IgD-negative memory B cell (primary cell): ENCODE measurements around the gene ARL8B. TPM values are rescaled to one million over a fixed set of nuclear protein-coding genes. Genes with fewer than 3 reads are reported as not detected.
A peak's percentile ranks its signal among the peaks of the same experiment; 100 is the strongest.

Experiments used
- H3K27ac Mint-ChIP-seq, 3 donors: one replicate each; pipeline ENCODE4 v1.8.0; 2020 to 2022; ENCODE audit warnings: mild to moderate bottlenecking in 3 of 3, mixed read lengths in 3 of 3, moderate library complexity in 1 of 3
- H3K27me3 Mint-ChIP-seq: one replicate; pipeline ENCODE4 v1.8.0; 2021; ENCODE audit warnings: mixed read lengths
- H3K36me3 Mint-ChIP-seq: one replicate; pipeline ENCODE4 v1.8.0; 2020; ENCODE audit warnings: mild to moderate bottlenecking, mixed read lengths
- H3K4me1 Mint-ChIP-seq, 3 donors: one replicate each; pipeline ENCODE4 v1.8.0; 2020 to 2022; ENCODE audit warnings: mixed read lengths in 3 of 3, mild to moderate bottlenecking in 1 of 3
- H3K4me3 Mint-ChIP-seq, 4 donors: one replicate each; pipeline ENCODE4 v1.8.0; 2020 to 2022; ENCODE audit warnings: mild to moderate bottlenecking in 4 of 4, mixed read lengths in 4 of 4, moderate library complexity in 3 of 4
- H3K9me3 Mint-ChIP-seq, 3 donors: one replicate each; pipeline ENCODE4 v1.8.0; 2020 to 2021; ENCODE audit warnings: mixed read lengths in 3 of 3, mild to moderate bottlenecking in 1 of 3
- polyA plus RNA-seq: library from polyadenylated mRNA; unstranded; fragments of 300-500 nt; fragmentation: Illumina TruSeq; gene quantifications from one replicate; pipeline ENCODE4 v1.2.3, GENCODE V29; 2021

The ARL8B gene
- polyA plus RNA-seq, 1 donor from 2014 or later: 43.4 TPM

DNA sequence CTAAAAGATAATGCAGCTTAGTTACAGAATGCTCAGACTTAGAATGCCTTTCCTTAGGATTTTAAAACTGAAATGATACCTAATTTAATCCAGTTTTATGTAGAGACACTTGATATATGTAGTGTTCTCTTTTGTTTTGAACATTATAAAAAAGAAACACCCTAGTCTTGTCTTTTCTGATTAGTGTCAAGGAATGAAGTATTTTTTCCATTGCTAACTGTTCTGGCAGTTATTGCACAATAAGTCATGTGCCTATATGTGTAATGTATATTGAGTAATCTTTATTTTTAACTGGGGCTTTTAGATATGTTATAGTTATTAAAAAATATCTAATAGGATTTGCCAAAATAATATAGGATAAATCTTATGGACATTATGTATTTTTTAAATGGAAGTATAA lies 4.5 kb downstream of the ARL8B start:
- H3K27me3 Mint-ChIP-seq: no peaks in the 10 kb centered on the region
- peaks cover 2% of the 10 kb centered on the region for H3K36me3 Mint-ChIP-seq
- no peak overlapping the region for H3K27ac Mint-ChIP-seq
- H3K4me1 Mint-ChIP-seq: peaks cover 36 to 38% (median 37%) of the 10 kb centered on the region in 3 donors
- peaks cover 0 to 2% (median 0%) of the 10 kb centered on the region in 3 donors for H3K9me3 Mint-ChIP-seq
- peak overlapping the region in 1 of 4 donors; percentile 69 for H3K4me3 Mint-ChIP-seq

DNA sequence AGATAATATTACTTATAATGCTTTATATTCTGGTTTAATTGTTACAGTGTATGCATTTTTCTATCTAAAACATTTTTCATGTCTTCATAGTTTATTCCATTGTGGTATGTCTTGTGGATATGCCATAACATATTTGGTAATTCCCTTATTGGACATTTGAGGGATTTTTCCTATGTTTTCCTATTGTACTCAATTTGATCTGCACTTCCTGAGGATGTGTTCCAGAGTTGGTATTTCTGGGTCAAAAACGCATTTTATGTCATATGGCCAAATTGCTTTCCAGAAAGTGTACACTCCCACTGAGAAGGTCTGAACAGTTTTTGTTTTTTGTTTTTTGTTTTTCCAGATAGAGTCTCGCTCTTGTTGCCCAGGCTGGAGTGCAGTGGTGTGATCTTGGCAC lies 6.8 kb downstream of the ARL8B start:
- H3K36me3 Mint-ChIP-seq: peaks cover 2% of the 10 kb centered on the region
- H3K4me3 Mint-ChIP-seq: no peak overlapping the region
- peaks cover 0 to 2% (median 0%) of the 10 kb centered on the region in 3 donors for H3K9me3 Mint-ChIP-seq
- H3K4me1 Mint-ChIP-seq: peaks cover 32 to 34% (median 33%) of the 10 kb centered on the region in 3 donors
- H3K27ac Mint-ChIP-seq: no peak overlapping the region
- no peaks in the 10 kb centered on the region for H3K27me3 Mint-ChIP-seq

DNA sequence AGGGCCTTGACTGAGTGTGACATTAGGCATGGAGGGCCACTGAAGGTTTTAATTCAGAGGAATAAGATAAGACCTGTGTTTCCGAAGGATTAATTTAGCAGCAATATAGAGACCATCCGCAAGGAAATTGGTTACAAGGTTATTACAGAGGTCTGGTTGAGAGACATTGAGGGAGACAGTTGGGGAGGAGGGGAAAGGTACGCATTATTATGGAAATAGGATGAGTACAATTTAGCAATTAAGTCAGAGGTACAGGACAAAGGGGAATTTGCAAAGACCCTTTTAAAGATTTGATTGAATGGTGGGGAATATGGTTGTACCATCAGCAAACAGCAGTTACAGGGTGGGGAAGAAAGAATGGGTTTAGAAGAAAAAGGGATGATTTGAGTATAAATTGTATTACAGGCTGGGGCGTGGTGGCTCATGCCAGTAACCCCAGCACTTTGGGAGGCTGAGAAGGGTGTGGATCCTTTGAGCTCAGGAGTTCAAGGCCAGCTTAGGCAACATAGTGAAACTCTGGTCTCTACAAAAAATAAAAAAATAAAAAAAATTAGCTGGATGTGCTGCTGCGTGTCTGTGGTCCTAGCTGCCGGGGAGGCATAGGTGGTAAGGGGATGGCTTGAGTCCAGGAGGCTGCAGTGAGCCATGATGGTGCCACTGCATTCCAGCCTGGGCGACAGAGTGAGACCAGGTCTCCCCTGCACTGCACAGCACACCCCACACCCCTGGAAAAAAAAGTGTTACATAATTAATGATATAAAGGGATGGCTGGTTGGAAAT lies 11.3 kb downstream of the ARL8B start:
- Mint-ChIP-seq H3K27ac (peak overlapping the region; percentile 32 to 74 (median 37)), H3K4me1 (peaks cover 29 to 37% (median 33%) of the 10 kb centered on the region in 3 donors), H3K36me3 (peaks cover 1% of the 10 kb centered on the region), H3K4me3 (no peak overlapping the region), H3K27me3 (no peaks in the 10 kb centered on the region), H3K9me3 (no peaks in the 10 kb centered on the region)

DNA sequence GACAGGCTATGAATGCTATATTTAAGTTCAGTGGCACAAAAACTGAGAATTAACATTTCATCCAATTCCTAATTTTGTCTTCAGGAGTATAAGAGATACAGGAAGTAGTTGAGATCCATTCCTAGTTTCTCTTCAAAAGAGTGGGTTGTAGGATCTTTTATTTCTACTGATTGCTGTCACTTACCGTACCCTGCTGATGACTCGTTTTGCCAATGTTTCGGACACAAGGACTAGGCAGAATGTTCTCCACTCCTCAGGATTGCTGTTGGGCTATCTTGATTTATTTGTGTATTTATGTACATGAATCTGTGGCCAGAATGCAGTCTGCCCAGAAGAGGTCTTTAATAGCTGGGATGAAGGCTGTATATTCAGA lies 11.9 kb downstream of the ARL8B start:
- H3K27me3 Mint-ChIP-seq: no peaks in the 10 kb centered on the region
- H3K4me1 Mint-ChIP-seq: peaks cover 29 to 39% (median 30%) of the 10 kb centered on the region in 3 donors
- H3K4me3 Mint-ChIP-seq: no peak overlapping the region
- no peaks in the 10 kb centered on the region for H3K9me3 Mint-ChIP-seq
- H3K27ac Mint-ChIP-seq: peak overlapping the region in 2 of 3 donors; percentile 10 to 21
- H3K36me3 Mint-ChIP-seq: peaks cover 1% of the 10 kb centered on the region

DNA sequence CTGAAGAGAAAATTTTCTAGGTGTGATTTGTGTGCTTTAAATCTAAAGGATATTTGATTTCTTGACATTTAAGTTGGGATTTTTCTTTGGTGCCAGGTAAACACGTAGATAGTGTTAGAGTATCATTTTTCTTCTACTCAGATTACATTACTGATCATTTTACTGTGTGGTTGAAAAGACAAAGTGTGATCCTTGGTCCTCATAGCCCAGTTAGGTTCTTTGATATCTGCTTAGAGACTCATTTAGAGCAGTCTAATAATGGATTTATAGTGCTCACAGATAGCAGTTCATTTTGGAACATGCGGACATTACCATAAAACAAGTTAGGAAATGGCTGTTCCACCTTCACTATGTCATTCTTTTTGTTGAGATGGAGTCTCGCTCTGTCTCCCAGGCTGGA lies 12.4 kb downstream of the ARL8B start:
- Mint-ChIP-seq H3K27me3 (no peaks in the 10 kb centered on the region), H3K27ac (peak overlapping the region in 2 of 3 donors; percentile 10 to 47), H3K36me3 (peaks cover 1% of the 10 kb centered on the region), H3K9me3 (no peaks in the 10 kb centered on the region), H3K4me3 (no peak overlapping the region), H3K4me1 (peaks cover 33 to 44% (median 34%) of the 10 kb centered on the region in 3 donors)

DNA sequence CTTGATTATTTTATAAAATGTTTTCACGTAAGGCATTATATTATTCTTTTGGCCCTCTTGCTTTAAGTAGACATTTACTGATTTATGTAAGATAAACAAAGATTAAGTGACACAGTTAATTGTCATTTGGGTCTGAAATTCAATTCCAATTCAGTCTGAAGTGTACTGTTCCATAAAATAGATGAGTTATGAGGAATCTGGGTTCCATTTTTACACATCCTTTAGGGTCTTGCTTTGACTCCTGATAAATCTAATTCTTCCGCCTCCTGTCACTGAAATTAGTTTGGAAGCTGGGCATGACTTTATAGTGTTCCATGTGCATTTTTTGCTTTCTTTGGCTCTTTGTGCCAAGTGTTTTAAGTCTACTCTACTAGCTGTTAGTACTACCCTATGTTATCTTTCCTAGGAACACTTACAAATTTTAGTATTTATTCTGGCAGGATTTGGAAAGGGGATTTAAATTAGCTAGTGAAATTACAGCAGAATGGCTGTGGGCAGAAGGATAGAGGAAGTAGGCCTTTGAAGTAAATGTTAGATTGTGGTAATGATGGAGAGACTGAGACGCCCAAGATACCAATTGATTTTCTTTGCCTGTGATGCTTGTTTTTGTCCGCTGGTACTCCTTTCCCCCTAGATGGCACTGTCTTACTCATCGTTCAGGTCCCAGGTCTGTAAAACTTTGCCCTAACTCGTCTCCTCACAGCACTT lies 14.3 kb downstream of the ARL8B start:
- peaks cover 46 to 56% (median 50%) of the 10 kb centered on the region in 3 donors for H3K4me1 Mint-ChIP-seq
- peak overlapping the region; percentile 13 to 88 (median 82) for H3K27ac Mint-ChIP-seq
- no peaks in the 10 kb centered on the region for H3K9me3 Mint-ChIP-seq
- H3K27me3 Mint-ChIP-seq: no peaks in the 10 kb centered on the region
- H3K36me3 Mint-ChIP-seq: no peaks in the 10 kb centered on the region
- H3K4me3 Mint-ChIP-seq: peak overlapping the region in 1 of 4 donors; percentile 51

DNA sequence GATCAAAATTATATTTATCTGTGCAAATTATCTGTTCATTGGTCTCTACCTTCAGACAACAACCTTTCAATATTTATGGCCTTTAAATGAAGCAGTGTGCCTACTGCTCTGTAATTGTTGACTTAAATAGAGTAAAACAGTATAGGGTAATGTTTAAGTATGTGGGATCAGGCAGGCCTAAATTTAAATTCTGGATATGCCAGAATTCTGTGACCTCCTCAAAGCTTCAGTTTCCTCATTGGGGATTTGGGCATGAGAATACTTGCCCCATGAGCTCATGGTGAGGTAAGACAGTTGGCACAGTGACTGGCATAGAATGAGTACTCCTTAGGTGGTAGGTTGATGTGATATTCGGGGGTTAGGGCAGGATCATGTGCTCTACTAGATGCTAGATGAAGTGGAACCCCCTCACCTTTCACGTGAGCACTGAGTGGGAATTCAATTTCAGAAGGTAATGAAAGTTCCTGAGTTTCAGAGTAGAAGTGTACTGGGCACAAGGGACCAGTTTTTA lies 14.9 kb downstream of the ARL8B start:
- Mint-ChIP-seq H3K27ac (peak overlapping the region; percentile 13 to 88 (median 82)), H3K4me3 (peak overlapping the region in 1 of 4 donors; percentile 51), H3K9me3 (no peaks in the 10 kb centered on the region), H3K27me3 (no peaks in the 10 kb centered on the region), H3K4me1 (peaks cover 46 to 61% (median 52%) of the 10 kb centered on the region in 3 donors), H3K36me3 (no peaks in the 10 kb centered on the region)

DNA sequence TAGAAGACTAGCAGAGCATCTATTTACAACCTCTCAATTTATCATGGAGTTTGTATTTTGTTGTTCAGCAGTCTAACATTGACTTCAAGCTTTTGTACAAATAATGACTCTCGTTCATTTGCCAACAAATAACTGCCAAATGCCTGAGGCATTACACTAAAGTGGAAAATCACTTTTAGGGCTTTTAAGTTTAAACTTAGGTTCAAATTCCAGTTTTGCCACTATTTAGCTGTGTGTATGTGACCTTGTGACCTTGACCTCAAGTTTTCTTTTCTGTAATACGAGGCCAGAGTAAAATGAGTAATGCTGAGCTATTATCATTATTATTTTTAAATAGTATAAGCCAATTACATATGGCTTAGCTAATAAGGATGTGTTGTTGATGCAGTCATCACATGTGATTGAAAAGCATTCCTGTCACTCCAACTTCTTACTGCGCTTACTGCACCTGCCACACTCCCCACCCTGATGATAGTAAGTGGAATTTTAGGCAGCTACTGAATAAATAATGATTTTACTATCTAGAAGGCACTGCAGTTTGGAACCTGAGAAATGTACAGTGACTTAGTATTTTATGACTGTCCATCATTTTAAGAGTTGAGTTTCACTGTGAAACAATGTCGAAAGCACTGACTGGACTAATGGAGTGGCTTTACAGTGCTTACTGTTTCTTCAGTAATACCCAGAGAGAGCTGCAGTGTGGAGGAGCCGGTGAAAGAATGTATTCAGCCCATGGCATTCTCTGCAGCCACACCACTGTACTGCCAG lies 16.3 kb downstream of the ARL8B start:
- Mint-ChIP-seq H3K27me3 (no peaks in the 10 kb centered on the region), H3K4me3 (peak overlapping the region in 2 of 4 donors; percentile 61 to 70), H3K9me3 (no peaks in the 10 kb centered on the region), H3K36me3 (peaks cover 5% of the 10 kb centered on the region), H3K27ac (peak overlapping the region in 1 of 3 donors; percentile 66), H3K4me1 (peaks cover 38 to 57% (median 42%) of the 10 kb centered on the region in 3 donors)

DNA sequence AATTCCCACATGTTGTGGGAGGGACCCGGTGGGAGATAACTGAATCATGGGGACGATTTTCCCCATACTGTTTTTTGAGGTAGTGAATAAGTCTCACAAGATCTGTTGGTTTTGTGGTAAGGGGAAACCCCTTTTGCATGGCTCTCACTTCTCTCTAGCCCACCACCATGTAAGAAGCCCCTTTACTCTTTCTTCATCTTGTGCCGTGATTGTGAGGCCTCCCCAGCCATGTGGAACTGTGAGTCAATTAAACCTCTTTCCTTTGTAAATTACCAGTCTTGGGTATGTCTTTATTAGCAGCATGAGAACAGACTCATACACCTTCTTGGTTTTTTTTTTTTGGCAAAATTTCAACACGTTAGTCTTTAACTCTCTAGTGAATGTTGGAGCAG lies 18.1 kb downstream of the ARL8B start:
- Mint-ChIP-seq H3K36me3 (peaks cover 8% of the 10 kb centered on the region), H3K4me1 (peaks cover 38 to 58% (median 41%) of the 10 kb centered on the region in 3 donors), H3K9me3 (peaks cover 0 to 9% (median 0%) of the 10 kb centered on the region in 3 donors), H3K27me3 (no peaks in the 10 kb centered on the region), H3K4me3 (peak overlapping the region in 2 of 4 donors; percentile 36 to 84), H3K27ac (peak overlapping the region; percentile 9 to 90 (median 75))

DNA sequence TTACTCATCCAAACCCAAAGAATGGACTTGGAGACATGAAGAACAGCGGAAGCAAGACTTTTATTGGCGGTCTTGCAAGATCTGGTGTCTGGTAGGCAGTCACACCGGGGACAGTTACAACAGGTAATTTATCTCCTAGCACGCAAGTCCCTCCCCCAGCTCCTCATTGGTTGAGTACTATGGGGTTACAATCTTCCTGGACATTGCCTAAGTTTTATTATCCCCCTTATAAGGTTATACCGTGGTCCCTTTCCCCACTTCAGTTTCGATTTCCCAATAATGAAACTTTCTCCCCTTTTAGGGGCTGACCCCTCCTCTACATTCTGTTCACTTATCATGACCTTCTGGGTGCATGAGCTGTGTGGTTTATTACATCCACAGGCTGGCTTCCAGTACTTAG lies 18.7 kb downstream of the ARL8B start:
- Mint-ChIP-seq H3K27me3 (no peaks in the 10 kb centered on the region), H3K27ac (peak overlapping the region in 2 of 3 donors; percentile 5 to 82), H3K36me3 (peaks cover 12% of the 10 kb centered on the region), H3K9me3 (peaks cover 0 to 9% (median 0%) of the 10 kb centered on the region in 3 donors), H3K4me1 (peaks cover 43 to 65% (median 45%) of the 10 kb centered on the region in 3 donors), H3K4me3 (no peak overlapping the region)

DNA sequence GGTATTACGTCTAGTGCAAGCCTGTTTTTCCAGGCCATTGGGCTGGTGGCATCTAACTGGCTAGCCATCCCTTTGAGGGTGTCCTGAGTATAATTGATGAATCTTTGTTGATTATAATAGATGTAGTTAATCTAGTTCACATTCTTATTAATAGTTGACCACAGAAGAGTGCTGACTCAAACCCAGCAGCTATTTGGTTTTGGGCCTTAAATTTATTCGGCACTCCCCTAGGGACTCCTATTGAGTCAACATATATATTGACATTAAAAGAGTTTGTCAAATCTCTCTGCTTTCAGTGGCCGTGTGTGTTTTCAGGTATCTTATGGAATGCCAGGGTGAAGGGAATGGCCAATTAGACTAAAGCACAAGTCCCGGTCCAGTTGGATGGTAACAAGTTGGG lies 19.7 kb downstream of the ARL8B start:
- H3K27ac Mint-ChIP-seq: no peak overlapping the region
- H3K36me3 Mint-ChIP-seq: peaks cover 12% of the 10 kb centered on the region
- H3K27me3 Mint-ChIP-seq: no peaks in the 10 kb centered on the region
- peak overlapping the region in 1 of 4 donors; percentile 11 for H3K4me3 Mint-ChIP-seq
- peaks cover 0 to 9% (median 0%) of the 10 kb centered on the region in 3 donors for H3K9me3 Mint-ChIP-seq
- peaks cover 40 to 60% (median 42%) of the 10 kb centered on the region in 3 donors for H3K4me1 Mint-ChIP-seq

DNA sequence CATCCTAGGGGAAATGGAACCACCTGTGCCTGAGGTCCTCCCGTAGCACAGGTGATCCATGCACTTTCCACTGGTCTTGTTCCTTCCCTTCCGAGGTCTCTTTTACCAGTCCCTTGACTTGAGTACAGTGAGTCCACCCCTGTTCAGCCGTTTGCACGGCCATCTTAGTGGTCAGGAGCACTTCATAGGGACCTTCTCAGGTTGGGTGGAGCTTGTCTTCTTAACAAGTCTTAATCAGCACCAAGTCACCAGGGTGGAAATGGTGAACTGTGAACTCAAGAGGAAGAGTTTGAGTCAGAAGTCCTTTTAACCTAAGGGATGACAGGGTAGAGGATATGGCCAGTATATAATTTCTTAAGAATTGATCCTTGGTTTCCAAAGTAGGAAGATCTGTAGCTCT lies 21.4 kb downstream of the ARL8B start:
- no peak overlapping the region for H3K4me3 Mint-ChIP-seq
- H3K27ac Mint-ChIP-seq: peak overlapping the region in 1 of 3 donors; percentile 71
- H3K4me1 Mint-ChIP-seq: peaks cover 37 to 52% (median 41%) of the 10 kb centered on the region in 3 donors
- H3K27me3 Mint-ChIP-seq: no peaks in the 10 kb centered on the region
- peaks cover 0 to 13% (median 0%) of the 10 kb centered on the region in 3 donors for H3K9me3 Mint-ChIP-seq
- peaks cover 16% of the 10 kb centered on the region for H3K36me3 Mint-ChIP-seq

DNA sequence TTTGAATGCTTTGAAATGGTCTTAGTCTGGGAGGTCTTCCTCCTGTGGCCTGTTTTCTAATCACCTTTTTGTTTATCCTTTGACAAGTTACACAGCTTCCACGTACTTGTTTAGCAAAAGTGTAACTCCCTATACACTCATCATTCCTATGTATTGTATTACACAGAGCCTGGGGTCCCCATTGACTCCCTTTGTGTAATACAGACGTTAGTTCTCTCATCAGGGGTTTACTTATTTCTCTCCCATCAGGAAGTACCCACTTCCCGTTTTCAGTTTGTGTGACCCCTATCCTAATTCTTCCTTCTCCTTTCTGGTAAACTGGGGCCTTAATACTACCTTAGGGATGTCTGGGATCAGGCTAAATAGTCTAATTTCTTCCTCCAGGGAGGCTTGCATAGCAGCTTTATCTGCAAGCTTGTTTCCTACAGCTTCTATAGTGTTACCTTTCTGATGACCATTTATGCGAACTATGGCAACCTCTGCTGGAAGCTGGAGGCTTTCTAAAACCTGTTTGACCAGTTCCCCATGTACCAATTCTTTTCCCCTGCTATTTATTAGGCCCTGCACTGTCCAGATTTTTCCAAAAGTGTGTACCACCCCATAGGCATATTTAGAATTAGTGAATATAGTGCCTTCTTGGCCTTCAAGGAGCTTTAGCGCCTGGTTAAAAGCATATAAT lies 22.4 kb downstream of the ARL8B start:
- peaks cover 16% of the 10 kb centered on the region for H3K36me3 Mint-ChIP-seq
- H3K4me3 Mint-ChIP-seq: peak overlapping the region in 1 of 4 donors; percentile 34
- peaks cover 0 to 13% (median 0%) of the 10 kb centered on the region in 3 donors for H3K9me3 Mint-ChIP-seq
- H3K27me3 Mint-ChIP-seq: no peaks in the 10 kb centered on the region
- peaks cover 32 to 49% (median 38%) of the 10 kb centered on the region in 3 donors for H3K4me1 Mint-ChIP-seq
- peak overlapping the region in 1 of 3 donors; percentile 18 for H3K27ac Mint-ChIP-seq

DNA sequence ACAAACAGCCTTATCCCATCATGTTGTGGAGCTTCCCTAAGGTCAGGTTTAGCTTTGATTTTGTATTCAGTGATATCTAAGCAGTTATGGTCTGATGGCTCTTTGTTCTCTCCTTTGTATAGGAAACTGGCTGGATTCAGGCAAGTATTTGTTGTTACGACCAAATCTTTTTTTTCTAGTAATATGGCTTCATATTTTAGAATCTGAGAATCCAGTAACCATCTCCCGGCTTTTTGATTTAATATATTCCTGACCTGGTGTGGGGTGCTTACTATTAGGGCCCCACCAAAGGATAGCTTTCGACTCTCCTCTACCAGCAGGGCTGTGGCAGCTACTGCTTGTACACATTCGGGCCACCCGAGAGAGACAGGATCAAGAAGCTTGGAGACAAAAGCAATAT lies 23.0 kb downstream of the ARL8B start:
- H3K9me3 Mint-ChIP-seq: peaks cover 0 to 13% (median 0%) of the 10 kb centered on the region in 3 donors
- no peaks in the 10 kb centered on the region for H3K27me3 Mint-ChIP-seq
- H3K4me3 Mint-ChIP-seq: no peak overlapping the region
- peaks cover 16% of the 10 kb centered on the region for H3K36me3 Mint-ChIP-seq
- H3K4me1 Mint-ChIP-seq: peaks cover 29 to 48% (median 38%) of the 10 kb centered on the region in 3 donors
- H3K27ac Mint-ChIP-seq: no peak overlapping the region
